Measurements from ENCODE around the gene HOXB7.

DNA sequence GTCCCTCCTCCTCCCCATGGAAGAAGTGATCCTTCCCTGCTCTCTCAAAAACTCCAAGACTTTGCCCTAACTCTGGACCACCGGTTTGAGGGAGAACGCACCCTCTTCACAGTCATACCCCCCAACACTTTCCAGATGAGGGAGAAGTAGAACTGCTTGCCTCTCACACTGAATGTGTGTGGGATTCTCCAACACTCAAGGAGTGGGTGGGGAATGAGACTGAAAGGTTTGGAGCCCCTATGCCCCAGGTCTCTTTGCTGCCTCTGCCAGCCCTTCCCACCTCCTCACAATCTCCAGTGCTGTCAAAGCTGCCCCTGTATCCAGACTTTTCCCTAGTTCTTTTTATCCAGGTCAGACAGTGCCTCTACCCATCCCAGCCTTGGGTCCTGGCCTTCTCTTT lies 44.1 kb downstream of the HOXB7 start:
- TF ChIP-seq SRSF1 (optimal IDR thresholded peaks at IDR 0.05; ENCODE audit: low read depth, low read length): no peak
- TF ChIP-seq, protein P1, sequence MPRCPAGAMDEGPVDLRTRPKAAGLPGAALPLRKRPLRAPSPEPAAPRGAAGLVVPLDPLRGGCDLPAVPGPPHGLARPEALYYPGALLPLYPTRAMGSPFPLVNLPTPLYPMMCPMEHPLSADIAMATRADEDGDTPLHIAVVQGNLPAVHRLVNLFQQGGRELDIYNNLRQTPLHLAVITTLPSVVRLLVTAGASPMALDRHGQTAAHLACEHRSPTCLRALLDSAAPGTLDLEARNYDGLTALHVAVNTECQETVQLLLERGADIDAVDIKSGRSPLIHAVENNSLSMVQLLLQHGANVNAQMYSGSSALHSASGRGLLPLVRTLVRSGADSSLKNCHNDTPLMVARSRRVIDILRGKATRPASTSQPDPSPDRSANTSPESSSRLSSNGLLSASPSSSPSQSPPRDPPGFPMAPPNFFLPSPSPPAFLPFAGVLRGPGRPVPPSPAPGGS (CRISPR knock-in tag; IDR thresholded peaks at IDR 0.05): no peak

Data from HepG2 (cell line).